Pancreas (tissue), 10 donors: ENCODE measurements around the gene XCR1. TPM values are rescaled to one million over a fixed set of nuclear protein-coding genes. Genes with fewer than 3 reads are reported as not detected.

ENCODE experiments used
- ATAC-seq, 4 donors: fragments of 200-7000 bp; cut with Tn5 transposase; one replicate each; pipeline versions ENCODE4 v1.8.0 to v1.9.1; 2020; ENCODE audit warnings: mild to moderate bottlenecking in 4 of 4, moderate library complexity in 4 of 4
- DNase-seq, 6 donors: peaks; one replicate each; pipeline ENCODE4 v3.0.0-alpha.2; 2020
- FAIRE-seq: peaks from 2 replicates; lab custom pipeline; 2012; peaks lifted over from hg19 to GRCh38; lab: Jason Lieb, UNC
- H3K27ac ChIP-seq, 4 donors: fragments of 200-600 bp; sonication (generic); 1 replicate in 3 of 4; 2 replicates in 1 of 4; pipeline versions ENCODE4 v1.5.0 to v1.8.0; 2020
- H3K27me3 ChIP-seq, 4 donors: fragments of 200-600 bp; one replicate each; pipeline ENCODE4 v1.8.0; 2021
- H3K36me3 ChIP-seq, 3 donors: fragments of 200-600 bp; sonication (generic) in 1 of 3; one replicate each; pipeline versions ENCODE4 v1.5.0 to v1.8.0; 2020 to 2021
- H3K4me1 ChIP-seq, 3 donors: fragments of 200-600 bp; one replicate each; pipeline ENCODE4 v1.8.0; 2021
- H3K4me3 ChIP-seq, 4 donors: fragments of 200-600 bp; sonication (generic) in 2 of 4; one replicate each; pipeline versions ENCODE4 v1.5.0 to v1.8.0; 2020 to 2021
- H3K9me3 ChIP-seq, 4 donors: fragments of 200-600 bp; one replicate each; pipeline ENCODE4 v1.8.0; 2021
- WGBS, 2 donors: extraction: QIAGEN DNeasy Blood & Tissue Kit; methylation state at CpG; one replicate each; pipeline ENCODE4 v1.1.7; 2013; 5-methylcytosine and 5-hydroxymethylcytosine counted together
- intact Hi-C, 3 donors: fragments of 100-400 bp; cut with DNase I; formaldehyde crosslinking; loops; one replicate each; pipeline versions ENCODE4 v1.11.1 to v1.14.2; 2022
- polyA plus RNA-seq, 2 donors: library from polyadenylated mRNA; stranded (reverse); fragments of 200-250 nt; gene quantifications; one replicate each; pipeline ENCODE4 v1.2.3, GENCODE V29; 2013
- total RNA-seq, 6 donors: library from RNA; stranded (reverse); fragmentation: NEBNext Ultra II Directional in 4 of 6; extraction: Animal tissue kit (Norgen Biotek cat#: 25700) in 4 of 6; gene quantifications; one replicate each; pipeline versions ENCODE4 v1.2.1 to v1.2.4, GENCODE V29; 2021 to 2023
- TF ChIP-seq, protein P1 (sequence below), 4 donors: fragments of 200-600 bp; sonication (generic) in 3 of 4; IDR thresholded peaks; one replicate each; pipeline versions ENCODE4 v1.5.0 to v1.8.0; 2021; ENCODE audit warnings: antibody characterized with exemption in 4 of 4
- donor health status: healthy with polysubstance abuse.
- donor health status: DM: no; HTN: no; CAD: no; lungs with moderate emphysema.
- donor health status: DM: no; HTN: no; CAD: no.
- donor health status: control.
- donor health status: control.
- donor health status: Bipolar disorder and iron deficiency.
- donor health status: DM: yes; HTN: yes; CAD: no.
- donor health status: DM: no; HTN: no; CAD: no.
- donor health status: DM: no; HTN: no; CAD: no.
- donor health status: DM: yes; HTN: yes; CAD: no.

Gene XCR1
- total and polyA plus RNA-seq, 8 donors: 0.04 to 0.31 (median 0.20) TPM; not detected in 4

DNA sequence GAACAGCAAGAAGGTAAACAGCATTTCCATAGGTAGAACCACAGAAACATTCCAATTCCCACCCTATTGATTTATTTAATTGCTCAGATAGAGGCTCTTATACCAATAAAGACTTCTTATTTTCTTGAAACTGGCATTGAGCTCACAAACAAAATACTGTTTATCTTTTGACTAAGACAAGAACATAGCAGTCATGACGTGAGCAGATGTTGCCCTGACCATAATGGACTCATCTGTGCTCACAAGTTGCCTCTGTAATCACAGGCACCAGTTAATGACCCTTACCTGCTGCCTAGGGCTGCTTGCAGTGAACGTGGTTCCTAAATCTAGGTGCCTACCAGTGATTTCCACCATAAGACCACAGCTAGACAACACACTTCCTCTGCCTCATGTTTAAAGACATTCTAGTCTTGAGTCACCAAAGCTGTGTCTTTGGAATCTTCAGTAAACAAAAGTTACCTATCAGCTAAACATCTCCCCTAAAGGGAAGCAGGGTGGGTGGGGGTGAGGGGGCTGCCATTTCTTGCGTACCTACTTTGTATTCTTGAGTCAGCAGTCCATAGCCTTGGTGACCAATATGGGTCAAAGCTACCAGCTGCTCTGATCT, 33.8 kb downstream of the XCR1 start:
- FAIRE-seq (no peak), DNase-seq (no peak), ATAC-seq (no peak)
- Histone ChIP-seq H3K4me3 (no peak overlapping the region), H3K9me3 (no peaks in the 10 kb centered on the region), H3K27ac (peak overlapping the region in 2 of 4 donors; percentile 25 to 93), H3K27me3 (no peaks in the 10 kb centered on the region), H3K36me3 (no peaks in the 10 kb centered on the region), H3K4me1 (peaks cover 17 to 48% (median 30%) of the 10 kb centered on the region in 3 donors)
- TF ChIP-seq, protein P1, sequence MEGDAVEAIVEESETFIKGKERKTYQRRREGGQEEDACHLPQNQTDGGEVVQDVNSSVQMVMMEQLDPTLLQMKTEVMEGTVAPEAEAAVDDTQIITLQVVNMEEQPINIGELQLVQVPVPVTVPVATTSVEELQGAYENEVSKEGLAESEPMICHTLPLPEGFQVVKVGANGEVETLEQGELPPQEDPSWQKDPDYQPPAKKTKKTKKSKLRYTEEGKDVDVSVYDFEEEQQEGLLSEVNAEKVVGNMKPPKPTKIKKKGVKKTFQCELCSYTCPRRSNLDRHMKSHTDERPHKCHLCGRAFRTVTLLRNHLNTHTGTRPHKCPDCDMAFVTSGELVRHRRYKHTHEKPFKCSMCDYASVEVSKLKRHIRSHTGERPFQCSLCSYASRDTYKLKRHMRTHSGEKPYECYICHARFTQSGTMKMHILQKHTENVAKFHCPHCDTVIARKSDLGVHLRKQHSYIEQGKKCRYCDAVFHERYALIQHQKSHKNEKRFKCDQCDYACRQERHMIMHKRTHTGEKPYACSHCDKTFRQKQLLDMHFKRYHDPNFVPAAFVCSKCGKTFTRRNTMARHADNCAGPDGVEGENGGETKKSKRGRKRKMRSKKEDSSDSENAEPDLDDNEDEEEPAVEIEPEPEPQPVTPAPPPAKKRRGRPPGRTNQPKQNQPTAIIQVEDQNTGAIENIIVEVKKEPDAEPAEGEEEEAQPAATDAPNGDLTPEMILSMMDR (IDR thresholded peaks at IDR 0.05): no peak
- WGBS, 2 donors: 56 to 71% methylated on average over 3 of the region's 3 CpGs
- intact Hi-C loops: no loop called here

DNA sequence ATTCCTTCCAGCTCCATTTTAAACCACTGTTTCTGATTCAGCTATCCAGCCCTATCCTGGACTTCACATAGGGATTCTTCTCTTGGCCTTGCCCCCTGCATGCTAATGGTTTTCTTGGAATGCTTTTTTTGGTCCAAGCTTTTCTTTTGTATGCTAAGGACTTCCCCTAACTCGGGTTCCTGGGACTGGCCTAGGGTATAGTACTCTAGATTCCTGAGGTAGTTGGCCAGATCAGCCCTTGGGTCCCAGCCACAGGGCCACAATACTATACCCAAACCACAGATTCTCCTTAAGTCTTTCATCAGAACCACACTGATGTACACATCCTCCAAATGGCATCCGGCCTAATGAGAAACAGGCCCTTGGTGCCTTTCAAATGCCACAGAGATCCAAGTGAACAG, 34.5 kb downstream of the XCR1 start:
- FAIRE-seq (no peak), ATAC-seq (no peak), DNase-seq (no peak)
- H3K4me1 ChIP-seq: peaks cover 24 to 55% (median 37%) of the 10 kb centered on the region in 3 donors
- no peaks in the 10 kb centered on the region for H3K9me3 ChIP-seq
- no peaks in the 10 kb centered on the region for H3K36me3 ChIP-seq
- no peak overlapping the region for H3K4me3 ChIP-seq
- 69 to 70% methylated on average over 2 of the region's 2 CpGs for WGBS, 2 donors
- TF ChIP-seq, protein P1 (IDR thresholded peaks at IDR 0.05): no peak
- peak overlapping the region in 1 of 4 donors; percentile 25 for H3K27ac ChIP-seq
- no peaks in the 10 kb centered on the region for H3K27me3 ChIP-seq
- intact Hi-C loops: no loop called here

DNA sequence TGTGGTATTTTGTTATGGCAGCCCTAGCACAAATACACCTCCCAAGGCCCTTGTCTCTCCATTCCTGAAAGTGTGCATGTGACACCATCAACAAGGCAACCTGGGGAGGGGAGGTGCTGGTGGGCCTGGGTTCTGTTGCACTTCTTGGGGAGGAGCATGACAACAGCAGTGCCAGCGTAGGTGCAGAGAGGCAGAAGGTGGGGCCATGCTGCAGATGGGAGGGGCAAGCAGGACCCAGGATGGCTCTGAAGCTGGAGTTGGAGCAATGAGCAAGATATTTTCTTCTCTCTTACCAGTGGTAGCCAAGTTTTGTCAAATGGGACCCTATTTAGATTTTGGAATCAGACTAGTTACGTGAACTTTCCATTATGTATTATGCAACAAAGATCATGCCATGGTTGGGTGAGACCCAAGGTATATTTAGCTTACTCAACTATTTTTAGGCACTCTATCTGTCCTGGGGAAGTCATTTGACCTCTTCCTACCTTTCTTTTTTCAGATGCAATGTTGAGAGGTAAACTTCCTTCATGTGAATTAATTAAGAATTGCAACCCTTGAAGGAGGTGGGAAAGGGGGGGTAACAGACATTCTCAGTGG, 35.1 kb downstream of the XCR1 start:
- intact Hi-C loops: no loop called here
- H3K27me3 ChIP-seq: no peaks in the 10 kb centered on the region
- peak overlapping the region in 1 of 4 donors; percentile 25 for H3K27ac ChIP-seq
- H3K4me1 ChIP-seq: peaks cover 30 to 61% (median 43%) of the 10 kb centered on the region in 3 donors
- TF ChIP-seq, protein P1 (IDR thresholded peaks at IDR 0.05): no peak
- H3K9me3 ChIP-seq: no peaks in the 10 kb centered on the region
- no peaks in the 10 kb centered on the region for H3K36me3 ChIP-seq
- FAIRE-seq: no peak
- WGBS, 2 donors: 38 to 45% methylated on average over 2 of the region's 2 CpGs
- no peak for DNase-seq
- ATAC-seq: no peak
- no peak overlapping the region for H3K4me3 ChIP-seq

DNA sequence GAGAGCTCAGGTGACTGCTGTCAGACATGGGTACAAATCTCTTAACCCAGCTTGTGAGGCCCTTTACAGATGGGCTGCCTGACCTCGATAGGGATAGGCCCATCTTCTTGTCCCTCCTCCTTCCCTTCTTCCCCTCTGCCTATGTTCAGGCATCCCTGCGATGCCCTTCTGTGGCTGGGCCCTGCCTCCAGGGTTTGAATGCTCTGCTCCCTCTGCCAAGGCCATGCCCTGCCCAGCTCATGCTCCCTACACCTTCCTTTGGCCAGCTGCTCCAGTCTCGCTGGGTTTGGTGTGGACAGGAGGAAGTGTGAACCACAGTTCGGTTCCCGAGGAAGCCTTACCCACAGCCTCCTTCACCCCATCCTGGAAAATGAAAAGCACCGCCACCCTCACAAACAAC, 35.9 kb downstream of the XCR1 start:
- WGBS, 2 donors: 69 to 72% methylated on average over 6 of the region's 6 CpGs
- intact Hi-C loops: no loop called here
- Histone ChIP-seq H3K27me3 (no peaks in the 10 kb centered on the region), H3K4me3 (no peak overlapping the region), H3K4me1 (peaks cover 38 to 70% (median 51%) of the 10 kb centered on the region in 3 donors), H3K36me3 (no peaks in the 10 kb centered on the region), H3K27ac (no peak overlapping the region), H3K9me3 (no peaks in the 10 kb centered on the region)
- FAIRE-seq: no peak
- ATAC-seq: no peak
- TF ChIP-seq, protein P1 (IDR thresholded peaks at IDR 0.05): no peak
- no peak for DNase-seq

DNA sequence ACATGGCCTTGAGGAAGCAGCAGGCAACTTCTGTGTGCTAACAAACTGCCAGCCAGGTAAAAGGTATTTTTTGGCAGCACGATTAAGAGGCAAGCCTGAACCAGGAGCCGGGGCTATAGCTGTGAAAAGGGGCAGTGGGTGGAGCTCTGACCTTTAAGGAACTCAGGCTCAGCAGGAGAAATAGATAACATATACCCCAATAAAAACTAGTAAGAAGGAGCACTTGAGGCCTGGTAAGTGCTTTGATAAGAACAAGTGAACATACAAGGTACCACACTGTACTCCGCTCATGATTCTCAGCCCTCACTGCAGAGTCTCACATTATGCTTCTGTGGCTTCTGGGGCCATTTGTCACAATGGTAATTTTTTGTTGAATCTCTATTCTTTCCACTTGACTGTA, 37.1 kb downstream of the XCR1 start:
- Histone ChIP-seq H3K9me3 (no peaks in the 10 kb centered on the region), H3K27me3 (no peaks in the 10 kb centered on the region), H3K4me1 (peaks cover 49 to 74% (median 63%) of the 10 kb centered on the region in 3 donors), H3K27ac (peak overlapping the region in 2 of 4 donors; percentile 23 to 94), H3K36me3 (no peaks in the 10 kb centered on the region), H3K4me3 (no peak overlapping the region)
- no peak for ATAC-seq
- intact Hi-C loops: no loop called here
- TF ChIP-seq, protein P1 (IDR thresholded peaks at IDR 0.05): no peak
- FAIRE-seq: no peak
- 24 to 47% methylated on average over 3 of the region's 3 CpGs for WGBS, 2 donors
- no peak for DNase-seq
